Endothelial cell of umbilical vein (primary cell): Measurements from ENCODE around the gene AGBL4.

Source experiments
- CTCF ChIP-seq, 2 donors: IDR thresholded peaks; 1 replicate in 1 of 2; 2 replicates in 1 of 2; pipeline ENCODE4 v1.5.1; 2011; ENCODE audit warnings: low read length in 2 of 2, mild to moderate bottlenecking in 2 of 2, moderate library complexity in 2 of 2, control low read depth in 1 of 2, inconsistent platforms in 1 of 2, low read depth in 1 of 2; ENCODE audit not compliant: insufficient read depth in 1 of 2; ENCODE audit errors: extremely low read depth in 1 of 2
- POLR2AphosphoS5 ChIP-seq: IDR thresholded peaks from 2 replicates; pipeline ENCODE4 v1.6.1; 2012; ENCODE audit warnings: low read depth, mild to moderate bottlenecking, control low read depth, low read length, moderate library complexity; ENCODE audit not compliant: insufficient read depth
- TF ChIP-seq, protein P1 (sequence below): IDR thresholded peaks from 2 replicates; pipeline ENCODE4 v1.6.1; 2011; ENCODE audit not compliant: insufficient read depth, insufficient read length

- TF ChIP-seq CTCF (IDR thresholded peaks at IDR 0.05; ENCODE audit: extremely low read depth in 1 of 2, insufficient read depth in 1 of 2, low read depth in 1 of 2, low read length in 2 of 2) = no peak
- no peak for TF ChIP-seq POLR2AphosphoS5
- TF ChIP-seq, protein P1, sequence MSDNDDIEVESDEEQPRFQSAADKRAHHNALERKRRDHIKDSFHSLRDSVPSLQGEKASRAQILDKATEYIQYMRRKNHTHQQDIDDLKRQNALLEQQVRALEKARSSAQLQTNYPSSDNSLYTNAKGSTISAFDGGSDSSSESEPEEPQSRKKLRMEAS = no peak
Measured at GRCh38 chr1:48846441-48846840, 1177.3 kb downstream of the AGBL4 start.
